Inflammatory macrophage treated with lipopolysaccharide for 1 hour (primary cell): ENCODE data around the gene CGB1.
A peak's percentile ranks its signal among the peaks of the same experiment; 100 is the strongest.

Experiments
- DNase-seq, 2 donors: peaks; one replicate each; pipeline ENCODE4 v3.0.0-alpha.2; 2020 to 2022

CGB1 gene

DNA sequence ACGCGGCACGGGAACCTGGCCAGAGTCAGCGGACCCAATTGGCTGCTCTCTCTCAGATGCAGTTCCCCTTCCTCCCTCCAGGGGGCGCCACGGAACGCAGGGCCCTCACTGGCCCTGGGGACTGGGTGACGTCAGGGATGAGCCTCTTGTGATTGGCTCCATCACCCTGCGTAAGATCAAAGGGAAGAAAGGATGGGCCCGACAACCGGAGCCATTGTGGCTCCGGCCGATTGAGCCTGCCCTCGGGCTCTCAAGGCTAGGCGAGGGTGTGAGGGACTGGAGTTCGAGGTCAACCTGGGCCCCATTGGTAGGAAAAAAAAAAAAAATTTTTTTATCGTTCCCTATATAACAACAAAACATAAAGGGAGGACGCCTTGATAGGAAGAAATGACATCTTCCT is at the start of gene CGB1:
TSS of gene CGB1 (minus strand) at position 81 of the 400 bp plus-strand sequence. CDS start 184 bp downstream, outside the sequence.
- DNase-seq = peak in 1 of 2 donors; percentile 48

DNA sequence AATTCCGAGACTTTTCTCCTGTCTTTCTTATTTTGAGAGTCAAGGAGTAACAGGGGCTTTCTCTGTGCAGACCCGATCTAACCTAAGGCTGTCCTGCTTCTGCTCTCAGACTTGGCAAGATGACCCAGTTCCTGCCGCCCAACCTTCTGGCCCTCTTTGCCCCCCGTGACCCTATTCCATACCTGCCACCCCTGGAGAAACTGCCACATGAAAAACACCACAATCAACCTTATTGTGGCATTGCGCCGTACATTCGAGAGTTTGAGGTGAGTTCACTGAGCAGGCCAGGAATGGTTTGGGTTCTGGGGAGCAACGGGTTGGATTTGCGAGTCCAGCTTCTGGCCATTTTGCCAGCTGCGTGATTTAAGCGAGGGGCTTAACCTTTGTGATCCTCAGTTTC is 49.6 kb upstream of the CGB1 start:
- DNase-seq = no peak

DNA sequence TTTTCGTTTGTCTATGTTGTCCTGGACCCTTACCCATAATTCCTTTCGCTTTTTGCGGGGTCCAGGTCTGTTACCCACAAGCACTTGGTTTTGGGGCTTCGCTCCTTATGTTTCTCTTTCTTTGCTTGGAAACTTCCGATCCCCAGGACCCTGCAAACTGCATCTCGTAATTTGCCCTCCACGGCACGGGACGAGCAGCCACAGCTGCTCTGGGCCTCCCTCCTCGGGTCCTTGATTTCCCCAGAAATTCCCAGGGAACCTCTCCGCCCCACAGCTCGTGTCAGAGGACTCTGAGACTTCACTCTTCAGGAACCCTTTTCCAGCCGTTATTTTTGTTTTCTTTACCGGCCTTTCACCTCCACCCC is 49.2 kb upstream of the CGB1 start:
- DNase-seq = peak in 1 of 2 donors; percentile 3

DNA sequence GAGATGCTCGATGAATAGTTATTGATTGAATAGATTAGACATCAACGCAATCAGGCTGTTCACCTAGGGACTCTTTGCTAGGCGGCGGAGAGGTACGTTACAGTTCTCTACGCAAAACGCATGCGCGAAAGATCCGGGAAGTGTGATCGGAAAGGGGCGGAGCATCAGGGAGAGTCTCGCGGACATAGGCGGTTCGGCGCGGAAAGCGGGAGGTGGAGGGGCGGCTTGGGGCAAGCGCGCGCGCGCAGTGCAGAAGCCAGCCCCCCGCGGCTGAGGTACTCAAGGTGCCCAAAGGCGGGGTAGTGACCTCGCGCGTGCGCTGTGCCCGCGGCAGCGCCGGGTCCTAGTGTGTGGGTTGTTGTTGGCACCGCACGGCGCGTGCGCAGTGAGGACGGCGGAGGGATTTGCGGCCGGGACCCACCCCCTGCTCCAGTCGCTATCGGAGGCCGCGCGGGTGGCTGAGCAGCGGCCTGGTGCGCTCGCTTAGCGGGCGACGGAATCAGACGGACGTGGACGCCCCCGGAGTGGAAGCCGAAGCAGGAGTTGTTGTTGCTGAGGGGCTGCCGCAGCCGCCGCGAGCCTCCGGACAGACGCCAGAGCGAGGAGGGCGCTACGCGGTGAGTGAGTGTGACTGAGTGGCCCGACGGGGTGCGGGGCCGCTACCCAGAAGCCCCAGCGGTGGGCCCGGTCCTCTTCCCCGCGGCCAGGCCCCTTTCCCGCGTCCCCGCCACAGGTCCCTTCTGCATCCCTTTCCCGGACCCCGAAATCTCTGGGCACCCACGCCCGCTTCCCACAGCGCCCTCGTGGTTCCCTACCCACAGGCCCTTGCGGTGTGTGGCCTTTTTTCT is 48.5 kb upstream of the CGB1 start, which contains the start of gene SNRNP70:
TSS of gene SNRNP70 (plus strand) at position 432 of the 848 bp plus-strand sequence. CDS start 964 bp downstream, outside the sequence.
- peak; percentile 98 for DNase-seq

DNA sequence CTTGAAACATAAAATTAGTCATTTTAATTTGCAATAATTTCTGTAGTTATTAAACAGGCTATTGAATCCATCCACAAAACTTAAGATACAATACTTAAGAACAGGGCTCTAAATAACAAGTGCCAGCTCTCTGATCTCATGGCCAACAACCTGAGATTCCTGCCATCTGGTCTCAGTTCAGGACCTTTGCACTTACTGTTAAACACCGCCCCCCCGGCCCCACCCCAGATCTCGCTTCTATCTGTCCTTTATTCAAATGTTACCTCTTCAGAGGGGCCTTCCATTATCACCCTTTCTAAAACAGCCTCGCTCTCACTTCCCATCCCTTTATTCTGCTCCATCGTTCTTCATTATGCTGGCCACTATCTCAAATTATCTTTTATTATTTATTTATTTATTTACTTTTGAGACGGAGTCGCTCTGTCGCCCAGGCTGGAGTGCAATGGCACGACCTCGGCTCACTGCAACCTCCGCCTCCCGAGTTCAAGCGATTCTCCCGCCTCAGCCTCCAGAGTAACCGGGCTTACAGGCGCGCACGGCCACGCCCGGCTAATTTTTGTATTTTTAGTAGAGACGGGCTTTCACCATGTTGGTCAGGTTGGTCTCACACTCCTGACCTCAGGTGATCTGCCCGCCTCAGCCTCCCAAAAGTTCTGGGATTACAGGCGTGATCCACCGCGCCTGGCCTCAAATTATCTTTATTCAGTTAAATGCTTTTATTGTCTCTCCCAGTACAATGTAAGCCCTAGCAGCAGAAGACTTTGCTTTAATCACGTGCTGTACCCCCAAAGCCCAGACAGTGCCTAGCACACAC is 47.7 kb upstream of the CGB1 start:
- DNase-seq = no peak

DNA sequence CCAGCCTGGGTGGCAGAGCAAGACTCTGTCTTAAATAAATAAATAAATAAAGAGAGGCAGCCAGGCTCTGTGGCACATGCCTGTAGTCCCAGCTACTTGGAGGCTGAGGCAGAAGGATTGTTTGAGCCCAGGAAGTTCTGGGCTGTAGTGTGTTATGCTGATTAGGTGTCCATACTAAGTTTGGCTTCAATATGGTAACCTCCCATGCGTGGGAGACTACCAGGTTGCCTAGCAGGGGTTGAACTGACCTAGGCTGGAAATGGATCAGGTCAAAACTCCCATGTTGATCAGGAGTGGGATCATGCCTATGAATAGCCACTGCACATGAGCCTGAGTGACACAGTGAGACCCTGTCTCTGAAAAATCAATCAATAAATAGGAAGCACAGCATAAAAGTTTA is 44.6 kb upstream of the CGB1 start:
- no peak for DNase-seq

DNA sequence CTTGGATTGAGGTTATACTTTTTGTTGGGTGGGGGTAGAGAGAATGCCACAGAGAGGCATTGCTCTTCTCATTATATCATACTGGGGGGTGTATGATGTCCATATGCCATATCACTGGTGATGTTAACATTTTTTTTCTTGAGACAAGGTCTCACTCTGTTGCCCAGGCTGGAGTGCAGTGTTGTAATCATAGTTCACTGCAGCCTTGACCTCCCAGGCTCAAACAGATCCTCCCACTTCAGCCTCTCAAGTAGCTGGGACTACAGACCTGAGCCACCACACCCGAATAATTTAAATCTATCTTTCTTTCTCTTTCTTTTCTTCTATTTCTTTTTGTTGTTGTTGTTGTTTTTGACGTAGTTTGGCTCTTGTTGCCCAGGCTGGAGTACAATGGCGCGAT is 43.7 kb upstream of the CGB1 start:
- no peak for DNase-seq

DNA sequence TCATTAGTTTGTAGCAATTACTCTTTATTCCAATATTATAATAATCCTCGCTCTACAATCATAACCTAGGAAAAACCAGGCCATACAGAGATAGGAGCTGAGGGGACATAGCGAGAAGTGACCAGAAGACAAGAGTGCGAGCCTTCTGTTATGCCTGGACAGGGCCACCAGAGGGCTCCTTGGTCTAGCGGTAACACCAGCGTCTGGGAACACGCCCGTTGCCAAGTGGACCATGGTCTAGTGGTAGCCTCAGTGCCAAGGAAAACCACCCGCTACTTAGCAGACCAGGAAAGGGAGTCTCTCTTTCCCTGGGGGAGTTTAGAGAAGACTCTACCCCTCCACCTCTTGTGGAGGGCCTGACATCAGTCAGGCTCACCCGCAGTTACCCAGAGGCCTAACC is 38.2 kb upstream of the CGB1 start:
- DNase-seq = peak in 1 of 2 donors; percentile 27

DNA sequence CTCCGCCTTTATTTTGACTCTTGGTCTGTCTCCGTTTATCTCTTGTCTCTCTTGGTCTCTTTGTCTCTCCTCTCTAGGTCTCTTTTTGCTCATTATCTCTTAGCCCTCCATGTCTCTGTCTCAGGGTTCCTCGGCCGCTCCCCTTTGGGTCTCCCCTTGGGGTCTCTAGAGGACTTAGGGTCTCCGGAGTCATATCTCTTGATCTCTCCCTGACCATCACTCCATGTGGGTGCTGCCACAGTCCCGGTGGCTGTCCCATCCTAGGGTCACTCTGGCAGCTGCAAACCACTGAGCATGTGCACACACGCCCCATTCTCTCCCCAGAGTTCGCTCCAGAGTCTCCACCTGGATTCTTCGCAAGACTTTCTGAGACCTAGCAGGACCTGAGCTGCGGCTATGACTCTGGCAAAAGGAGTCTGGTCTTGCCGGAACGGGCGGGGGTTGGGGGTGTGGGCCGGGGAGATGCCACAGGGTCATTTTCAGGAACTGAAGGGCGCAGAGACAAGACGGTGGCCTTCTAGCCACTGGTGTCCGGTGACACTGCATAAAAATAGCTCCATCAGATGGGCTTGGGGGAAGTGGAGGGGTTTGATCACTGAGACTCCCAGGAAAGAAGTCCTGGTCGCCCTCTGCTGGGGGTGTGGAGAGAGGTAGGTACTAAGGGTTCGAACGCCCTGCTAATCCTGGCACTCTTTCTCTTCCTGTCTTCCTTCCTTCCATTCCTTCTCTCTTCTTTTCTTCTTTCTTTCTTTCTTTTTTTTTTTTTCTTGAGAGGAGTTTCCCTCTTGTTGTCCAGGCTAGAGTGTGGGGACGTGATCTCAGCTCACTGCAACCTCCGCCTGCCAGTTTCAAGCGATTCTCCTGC is 37.1 kb upstream of the CGB1 start:
- peak; percentile 14 to 19 for DNase-seq

DNA sequence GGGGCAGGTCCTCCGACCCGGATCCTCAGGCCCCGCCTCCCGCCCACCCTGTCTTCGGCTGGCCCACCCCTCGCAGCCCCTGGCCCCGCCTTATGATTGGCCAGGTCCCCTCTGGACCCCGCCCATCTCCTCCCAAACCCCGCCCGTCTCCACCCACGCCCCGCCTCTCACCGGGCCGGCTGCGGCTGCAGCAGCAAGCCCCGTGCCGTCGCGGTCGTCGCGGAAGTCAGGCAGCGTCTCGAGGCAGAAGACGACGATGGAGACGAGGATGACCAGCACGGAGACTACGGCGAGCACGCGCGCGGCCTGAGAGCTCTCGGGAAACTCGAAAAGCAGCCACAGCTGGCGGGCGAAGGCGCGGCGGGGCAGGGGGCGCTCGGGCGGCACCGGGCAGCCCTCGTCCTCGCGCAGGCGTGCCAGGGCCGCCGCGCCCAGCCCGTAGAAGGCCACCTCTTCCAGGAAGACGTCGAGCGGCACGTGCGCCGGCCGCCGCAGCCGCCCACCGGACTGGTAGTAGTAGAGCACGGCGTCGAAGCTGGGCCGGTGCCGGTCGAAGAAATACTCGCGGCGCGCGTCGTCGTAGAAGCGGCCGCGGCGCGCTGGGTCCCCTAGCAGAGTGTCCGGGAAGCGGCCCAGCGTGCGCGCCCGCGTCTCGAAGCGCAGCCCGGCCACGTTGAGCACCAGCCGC is 35.3 kb upstream of the CGB1 start:
- DNase-seq = no peak

DNA sequence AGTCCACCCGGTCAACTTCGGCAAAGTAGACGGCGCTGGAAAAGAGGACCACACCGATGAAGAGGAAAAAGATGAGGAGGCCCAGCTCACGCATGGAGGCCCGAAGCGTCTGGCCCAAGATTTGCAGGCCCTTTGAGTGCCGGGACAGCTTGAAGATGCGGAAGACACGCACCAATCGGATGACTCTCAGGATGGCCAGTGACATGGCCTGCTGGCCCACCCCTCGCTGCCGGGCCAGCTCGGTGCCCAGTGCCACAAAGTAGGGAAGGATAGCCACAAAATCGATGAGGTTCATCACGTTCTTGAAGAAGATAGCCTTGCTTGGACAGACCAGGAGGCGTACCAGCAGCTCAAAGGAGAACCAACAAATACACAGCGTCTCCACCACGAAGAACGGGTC is 33.7 kb upstream of the CGB1 start:
- no peak for DNase-seq

DNA sequence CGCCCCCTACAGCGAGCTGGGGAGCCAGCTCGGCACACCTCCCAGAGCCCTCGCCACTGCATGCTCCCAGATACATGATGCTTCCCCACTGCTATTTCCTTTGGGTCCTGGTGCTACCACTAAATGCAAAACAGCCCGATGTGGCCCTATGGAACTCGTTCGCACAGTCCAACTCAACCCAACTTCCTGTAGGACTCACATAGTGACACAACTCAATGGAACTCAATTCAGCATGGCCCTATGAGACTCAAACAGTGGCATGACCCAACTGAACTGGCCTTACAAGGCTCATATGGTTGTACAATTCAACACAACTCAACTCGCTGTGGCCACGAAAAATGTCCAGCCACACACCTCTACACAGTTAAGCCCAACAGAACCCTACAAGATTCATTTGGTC is 32.3 kb upstream of the CGB1 start:
- no peak for DNase-seq

DNA sequence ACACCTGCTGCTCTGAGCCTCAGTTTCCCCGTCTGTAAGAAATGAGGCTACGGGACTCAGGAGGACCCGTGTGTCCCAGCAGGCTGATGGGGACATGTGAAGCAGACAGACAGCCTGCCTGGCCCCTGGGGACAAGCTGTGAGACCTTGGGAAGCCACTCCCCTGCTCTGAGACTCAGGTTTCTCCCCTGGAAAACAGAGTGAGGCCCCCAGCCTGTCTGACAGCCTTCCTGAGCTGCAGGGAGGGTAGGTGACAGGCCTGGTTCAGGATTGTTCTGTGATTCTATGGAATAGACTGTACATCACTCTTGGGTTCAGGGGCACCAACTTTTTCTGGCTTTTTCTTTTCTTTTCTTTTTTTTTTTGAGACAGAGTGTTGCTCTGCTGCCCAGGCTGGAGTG is 30.9 kb upstream of the CGB1 start:
- no peak for DNase-seq

DNA sequence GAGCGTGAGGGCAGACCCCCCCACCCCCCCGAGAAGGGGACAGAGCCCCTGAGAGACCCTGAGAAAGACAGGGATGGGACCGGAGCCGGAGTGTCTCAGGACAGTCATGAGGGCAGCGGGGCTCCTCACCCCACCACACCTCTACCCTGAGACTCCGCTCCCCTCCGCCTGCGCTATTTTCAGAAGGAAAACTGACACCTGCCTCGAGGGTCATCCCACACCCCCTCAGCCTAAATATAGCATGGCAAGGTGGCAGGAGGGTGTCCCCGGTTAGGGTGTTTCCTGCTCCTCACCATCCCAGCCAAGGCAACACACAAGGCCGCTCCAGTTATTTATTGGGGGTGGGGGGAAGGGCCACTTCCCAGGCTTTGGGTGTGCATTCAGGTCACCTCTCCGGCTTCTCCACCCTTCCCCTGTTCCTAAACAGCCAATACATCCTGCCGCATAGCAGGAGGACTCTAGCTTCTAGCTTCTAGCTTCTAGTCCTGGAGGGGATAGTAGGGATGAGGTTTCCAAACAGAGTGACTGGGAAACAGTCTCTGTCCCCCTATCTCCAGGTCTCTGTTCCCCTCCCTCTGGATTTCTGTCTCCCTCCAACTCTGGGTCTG is 29.3 kb upstream of the CGB1 start:
- DNase-seq = no peak

DNA sequence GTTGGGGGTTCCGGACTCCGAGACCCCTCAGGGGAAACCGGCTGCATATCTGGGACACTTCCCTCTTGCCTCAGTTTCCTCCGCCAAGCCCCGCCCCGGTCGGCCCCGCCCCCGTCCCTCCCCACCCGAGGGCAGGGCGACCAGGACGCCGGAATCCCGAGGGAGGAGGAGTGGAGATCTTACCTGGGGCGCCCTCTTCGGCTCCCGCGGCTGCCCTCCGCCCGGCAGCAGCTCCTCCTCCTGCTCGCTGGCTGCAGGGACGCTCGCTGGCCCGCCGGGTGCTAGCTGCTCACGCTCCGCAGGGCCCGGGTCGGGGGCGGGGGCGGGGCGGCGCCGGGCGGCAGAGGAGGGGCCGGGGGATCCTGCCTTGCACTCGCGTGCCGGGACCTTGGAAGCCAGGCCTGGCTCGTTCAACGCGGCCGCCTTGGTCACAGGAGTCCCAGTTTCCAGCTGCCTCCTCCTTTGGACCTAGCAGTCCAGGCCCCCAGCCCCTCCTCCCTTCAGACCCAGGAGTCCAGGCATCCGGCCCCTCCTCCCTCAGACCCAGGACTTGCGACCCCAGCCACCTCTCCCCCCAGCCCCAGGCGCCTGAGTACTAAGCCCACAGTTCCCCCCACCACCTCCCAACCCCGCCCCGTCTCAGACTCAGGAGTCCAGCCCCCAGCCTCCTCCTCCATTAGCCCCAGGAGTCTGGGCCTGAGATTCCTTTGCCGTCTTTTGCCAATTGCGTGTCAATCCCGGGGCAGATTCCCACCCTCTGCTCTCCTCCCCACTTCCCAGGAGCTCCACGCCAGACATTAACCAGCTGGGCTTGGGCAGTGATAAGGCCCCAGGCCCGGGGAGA is 28.3 kb upstream of the CGB1 start, which contains the start of gene NTF4:
TSS of gene NTF4 (minus strand) at position 51 of the 844 bp plus-strand sequence. CDS start 2,821 bp downstream, outside the sequence.
- DNase-seq = no peak

DNA sequence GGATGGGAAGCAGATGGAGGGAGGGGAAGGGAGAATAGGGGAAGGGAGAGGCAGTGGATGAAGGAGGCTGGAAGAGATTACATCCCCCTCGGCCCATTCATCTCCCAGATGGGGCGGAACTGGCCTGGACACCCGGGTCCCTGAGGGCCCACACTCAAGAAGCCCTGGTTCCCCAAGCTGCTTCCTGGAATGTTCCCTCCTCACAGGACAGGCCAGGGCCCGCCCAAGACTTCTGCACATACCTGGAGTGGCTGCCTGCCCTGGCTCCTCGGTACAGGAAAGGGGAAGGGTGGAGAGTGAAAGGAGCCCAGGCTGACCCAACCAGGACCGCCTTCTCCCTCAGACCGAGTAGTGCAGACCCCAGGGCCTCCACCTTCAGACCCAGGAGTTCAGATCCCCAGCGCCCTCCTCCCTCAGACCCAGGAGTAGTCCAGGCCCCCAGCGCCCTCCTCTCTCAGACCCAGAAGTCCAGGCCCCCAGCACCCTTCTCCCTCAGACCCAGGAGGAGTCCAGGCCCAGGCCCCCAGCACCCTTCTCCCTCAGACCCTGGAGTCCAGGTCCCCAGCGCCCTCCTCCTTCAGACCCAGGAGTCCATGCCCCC is 27.4 kb upstream of the CGB1 start:
- DNase-seq = no peak

DNA sequence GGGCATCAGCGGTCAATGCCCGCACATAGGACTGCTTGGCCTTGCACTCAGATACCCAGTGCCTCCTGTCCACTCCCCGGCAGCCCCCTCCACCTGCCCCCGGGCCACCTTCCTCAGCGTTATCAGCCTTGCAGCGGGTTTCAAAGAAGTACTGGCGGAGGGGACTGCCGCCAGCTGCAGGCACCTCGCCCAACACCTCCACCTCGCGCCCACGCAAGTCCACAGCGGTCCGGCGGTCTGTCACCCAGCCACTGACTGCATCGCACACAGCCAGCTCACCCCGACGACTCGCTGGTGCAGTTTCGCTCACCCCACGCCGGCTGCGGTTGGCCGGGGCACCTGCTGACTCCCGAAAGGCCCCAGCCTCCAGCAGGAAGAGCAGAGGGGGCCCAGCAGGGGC is 24.8 kb upstream of the CGB1 start:
- DNase-seq = no peak

DNA sequence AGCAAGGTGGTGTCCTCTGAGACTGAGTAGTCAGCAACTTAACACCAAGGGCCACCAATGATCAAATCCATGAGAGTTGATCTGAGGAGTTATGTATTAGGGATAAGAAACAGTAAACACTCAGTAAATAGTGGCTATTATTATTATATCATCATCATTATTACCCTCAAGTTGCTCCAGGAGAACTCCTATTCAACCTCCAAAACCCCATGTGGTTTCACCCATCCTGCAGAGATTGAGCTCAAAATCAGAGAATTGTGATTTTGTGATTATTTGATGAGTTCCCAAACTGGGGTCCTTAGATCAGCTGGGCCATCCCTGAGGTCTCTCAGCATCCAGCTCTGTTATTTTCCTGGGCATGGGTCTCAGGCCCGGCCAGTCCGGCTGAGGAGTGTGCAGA is 24.3 kb upstream of the CGB1 start:
- no peak for DNase-seq

DNA sequence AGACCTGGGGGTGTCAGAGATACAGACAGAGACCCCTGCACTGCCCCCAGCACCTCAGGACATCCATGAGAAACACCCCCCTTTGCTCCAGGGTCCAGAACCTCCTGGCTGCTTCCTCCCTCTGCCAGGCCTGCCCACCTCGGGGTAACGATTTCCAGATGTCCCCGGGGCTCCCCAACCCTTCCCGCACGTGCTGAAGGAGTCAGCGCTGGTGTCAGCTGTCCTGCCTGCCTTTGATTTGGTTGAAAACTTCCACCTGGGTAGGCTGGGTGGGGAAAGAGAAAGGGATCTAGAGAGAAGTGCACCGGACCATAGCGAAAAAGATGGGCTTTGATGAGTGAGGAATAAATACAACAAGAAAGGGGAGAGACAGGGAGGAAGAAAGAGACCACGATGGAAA is 22.4 kb upstream of the CGB1 start:
- DNase-seq = no peak

DNA sequence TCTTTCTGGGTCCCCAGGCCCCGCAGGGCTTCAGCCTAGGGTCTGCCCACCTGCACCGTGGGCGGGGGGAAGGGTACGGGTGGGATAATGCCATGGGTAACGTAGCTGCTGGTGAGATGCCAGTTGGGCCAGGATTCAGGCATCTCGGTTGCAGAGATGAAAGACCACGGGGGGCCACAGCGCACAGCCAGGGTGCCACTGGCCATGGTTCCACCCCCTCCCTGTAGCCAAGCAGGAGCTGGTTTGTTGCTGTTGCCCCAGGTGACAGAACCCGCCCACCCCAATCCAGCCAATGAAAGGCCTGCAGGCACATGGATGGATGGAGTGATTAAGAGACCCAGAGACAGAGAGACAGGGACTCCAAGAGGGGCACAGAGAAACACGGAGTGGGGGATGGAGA is 21.9 kb upstream of the CGB1 start:
- no peak for DNase-seq
